Panc1 (cell line): ENCODE results near the gene NPSR1. TPM values are rescaled to one million over a fixed set of nuclear protein-coding genes. Genes with fewer than 3 reads are reported as not detected.

Experiments used
- ATAC-seq: fragments of 200-7000 bp; cut with Tn5 transposase; 2 replicates; pipeline ENCODE4 v1.9.1; 2020; ENCODE audit warnings: mild to moderate bottlenecking, moderate library complexity
- BruUV-seq: library from RNA; stranded (reverse); fragments of 400-500 nt; replicated peaks from 2 replicates; lab custom pipeline; 2021; lab: Mats Ljungman, UMichigan
- CTCF ChIA-PET: fragments of 300-600 bp; sonication (Branson Sonifier 250); formaldehyde crosslinking; loops from one replicate; lab custom pipeline; 2022; ENCODE audit warnings: antibody characterized with exemption; lab: Charles Lee
- POLR2A ChIA-PET: fragments of 300-600 bp; sonication (Branson Sonifier 250); formaldehyde crosslinking; loops from one replicate; lab custom pipeline; 2022; ENCODE audit warnings: antibody characterized with exemption; lab: Charles Lee
- DNase-seq: peaks from one replicate; pipeline ENCODE4 v3.0.0-alpha.2; 2010; ENCODE audit warnings: low read depth, low spot score
- H3K27ac ChIP-seq: 2 replicates; pipeline ENCODE4 v1.5.1; 2011; ENCODE audit warnings: mild to moderate bottlenecking, low read length, inconsistent platforms
- H3K27me3 ChIP-seq: fragments of 200-500 bp; sonication (Bioruptor generic); 2 replicates; pipeline ENCODE4 v1.6.0; 2014; ENCODE audit warnings: low read length, inconsistent platforms; ENCODE audit not compliant: control insufficient read depth, insufficient read depth
- H3K36me3 ChIP-seq: fragments of 200-500 bp; sonication (Bioruptor generic); 2 replicates; pipeline ENCODE4 v1.5.1; 2014; ENCODE audit warnings: inconsistent platforms, mild to moderate bottlenecking, low read length, moderate library complexity; ENCODE audit not compliant: control insufficient read depth, insufficient read depth
- H3K4me1 ChIP-seq: 2 replicates; pipeline ENCODE4 v1.5.1; 2011; ENCODE audit warnings: inconsistent platforms, mild to moderate bottlenecking, low read length, moderate library complexity; ENCODE audit not compliant: control insufficient read depth, insufficient read depth
- H3K4me3 ChIP-seq, 2 experiments: 2 replicates each; pipeline ENCODE4 v1.5.1; 2011 to 2012; ENCODE audit warnings: low read depth in 2 of 2, low read length in 2 of 2, mild to moderate bottlenecking in 2 of 2, inconsistent platforms in 1 of 2, moderate library complexity in 1 of 2
- H3K9me3 ChIP-seq: fragments of 200-500 bp; sonication (Bioruptor generic); 2 replicates; pipeline ENCODE4 v1.5.1; 2014; ENCODE audit warnings: low read depth, mild to moderate bottlenecking, inconsistent platforms, low read length, moderate library complexity; ENCODE audit not compliant: control insufficient read depth, insufficient read depth
- POLR2AphosphoS5 ChIP-seq: IDR thresholded peaks from 2 replicates; pipeline ENCODE4 v1.6.1; 2012; ENCODE audit warnings: mild to moderate bottlenecking, low read depth, low read length, moderate library complexity
- SIN3A ChIP-seq: IDR thresholded peaks from 2 replicates; pipeline ENCODE4 v1.6.1; 2012; ENCODE audit warnings: low read depth, mild to moderate bottlenecking, low read length, moderate library complexity, borderline replicate concordance; ENCODE audit not compliant: insufficient read depth
- TCF7L2 ChIP-seq: IDR thresholded peaks from 2 replicates; pipeline ENCODE4 v1.6.1; 2011; ENCODE audit warnings: mild to moderate bottlenecking, low read depth, low read length, inconsistent platforms
- in situ Hi-C: cut with HindIII; loops from 2 replicates; pipeline ENCODE4 v1.10.0; 2016; ENCODE audit warnings: low sequenced_read_pairs, low pct_unique_long_range_greater_than_20kb
- intact Hi-C: fragments of 100-400 bp; cut with micrococcal nuclease; formaldehyde crosslinking; loops from one replicate; pipeline ENCODE4 v1.10.0; 2022; ENCODE audit not compliant: unreplicated experiment
- total RNA-seq: library from RNA; stranded (reverse); gene quantifications from one replicate; pipeline ENCODE4 v1.2.1, GENCODE V29; 2021; ENCODE audit not compliant: unreplicated experiment
- TF ChIP-seq, protein P1 (sequence below), 2 experiments: IDR thresholded peaks; 2 replicates each; pipeline ENCODE4 v1.6.1; 2011 to 2012; ENCODE audit warnings: low read depth in 2 of 2, control low read depth in 1 of 2, low read length in 1 of 2, mild to moderate bottlenecking in 1 of 2, moderate library complexity in 1 of 2; ENCODE audit not compliant: insufficient read depth in 1 of 2
- TF ChIP-seq, protein P2 (sequence below): fragments of 450-650 bp; IDR thresholded peaks from 2 replicates; pipeline ENCODE4 v1.5.1; 2017; ENCODE audit warnings: mild to moderate bottlenecking

Gene NPSR1
- total RNA-seq, 1 experiment from 2014 or later = not detected

DNA sequence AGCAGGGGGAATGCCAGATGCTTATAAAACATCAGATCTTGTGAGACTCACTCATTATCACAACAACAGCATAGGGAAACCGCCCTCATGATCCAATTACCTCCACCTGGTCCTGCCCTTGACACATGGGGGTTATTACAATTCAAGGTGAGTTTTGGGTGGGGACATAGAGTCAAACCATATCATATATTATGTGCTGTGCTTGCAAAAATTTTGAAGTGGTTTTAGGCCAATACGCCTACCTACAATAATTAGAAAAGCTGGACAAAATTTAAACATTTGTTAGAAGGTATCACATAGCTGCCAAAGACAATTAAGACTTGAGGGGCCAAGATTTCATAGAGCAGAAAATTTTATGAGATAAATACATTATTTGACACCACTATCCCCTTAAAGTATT lies 29.5 kb downstream of the NPSR1 start:
- intact Hi-C loops (no loop called here), in situ Hi-C loops (no loop called here)
- no peaks in the 10 kb centered on the region for H3K4me1 ChIP-seq
- ATAC-seq (no peak), DNase-seq (no peak)
- H3K27me3 ChIP-seq = no peaks in the 10 kb centered on the region
- TF ChIP-seq SIN3A = no peak
- TF ChIP-seq POLR2AphosphoS5 = no peak
- TF ChIP-seq, protein P1, sequence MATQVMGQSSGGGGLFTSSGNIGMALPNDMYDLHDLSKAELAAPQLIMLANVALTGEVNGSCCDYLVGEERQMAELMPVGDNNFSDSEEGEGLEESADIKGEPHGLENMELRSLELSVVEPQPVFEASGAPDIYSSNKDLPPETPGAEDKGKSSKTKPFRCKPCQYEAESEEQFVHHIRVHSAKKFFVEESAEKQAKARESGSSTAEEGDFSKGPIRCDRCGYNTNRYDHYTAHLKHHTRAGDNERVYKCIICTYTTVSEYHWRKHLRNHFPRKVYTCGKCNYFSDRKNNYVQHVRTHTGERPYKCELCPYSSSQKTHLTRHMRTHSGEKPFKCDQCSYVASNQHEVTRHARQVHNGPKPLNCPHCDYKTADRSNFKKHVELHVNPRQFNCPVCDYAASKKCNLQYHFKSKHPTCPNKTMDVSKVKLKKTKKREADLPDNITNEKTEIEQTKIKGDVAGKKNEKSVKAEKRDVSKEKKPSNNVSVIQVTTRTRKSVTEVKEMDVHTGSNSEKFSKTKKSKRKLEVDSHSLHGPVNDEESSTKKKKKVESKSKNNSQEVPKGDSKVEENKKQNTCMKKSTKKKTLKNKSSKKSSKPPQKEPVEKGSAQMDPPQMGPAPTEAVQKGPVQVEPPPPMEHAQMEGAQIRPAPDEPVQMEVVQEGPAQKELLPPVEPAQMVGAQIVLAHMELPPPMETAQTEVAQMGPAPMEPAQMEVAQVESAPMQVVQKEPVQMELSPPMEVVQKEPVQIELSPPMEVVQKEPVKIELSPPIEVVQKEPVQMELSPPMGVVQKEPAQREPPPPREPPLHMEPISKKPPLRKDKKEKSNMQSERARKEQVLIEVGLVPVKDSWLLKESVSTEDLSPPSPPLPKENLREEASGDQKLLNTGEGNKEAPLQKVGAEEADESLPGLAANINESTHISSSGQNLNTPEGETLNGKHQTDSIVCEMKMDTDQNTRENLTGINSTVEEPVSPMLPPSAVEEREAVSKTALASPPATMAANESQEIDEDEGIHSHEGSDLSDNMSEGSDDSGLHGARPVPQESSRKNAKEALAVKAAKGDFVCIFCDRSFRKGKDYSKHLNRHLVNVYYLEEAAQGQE (IDR thresholded peaks at IDR 0.05; ENCODE audit: insufficient read depth in 1 of 2, low read depth in 2 of 2, low read length in 1 of 2) = no peak
- TF ChIP-seq, protein P2, sequence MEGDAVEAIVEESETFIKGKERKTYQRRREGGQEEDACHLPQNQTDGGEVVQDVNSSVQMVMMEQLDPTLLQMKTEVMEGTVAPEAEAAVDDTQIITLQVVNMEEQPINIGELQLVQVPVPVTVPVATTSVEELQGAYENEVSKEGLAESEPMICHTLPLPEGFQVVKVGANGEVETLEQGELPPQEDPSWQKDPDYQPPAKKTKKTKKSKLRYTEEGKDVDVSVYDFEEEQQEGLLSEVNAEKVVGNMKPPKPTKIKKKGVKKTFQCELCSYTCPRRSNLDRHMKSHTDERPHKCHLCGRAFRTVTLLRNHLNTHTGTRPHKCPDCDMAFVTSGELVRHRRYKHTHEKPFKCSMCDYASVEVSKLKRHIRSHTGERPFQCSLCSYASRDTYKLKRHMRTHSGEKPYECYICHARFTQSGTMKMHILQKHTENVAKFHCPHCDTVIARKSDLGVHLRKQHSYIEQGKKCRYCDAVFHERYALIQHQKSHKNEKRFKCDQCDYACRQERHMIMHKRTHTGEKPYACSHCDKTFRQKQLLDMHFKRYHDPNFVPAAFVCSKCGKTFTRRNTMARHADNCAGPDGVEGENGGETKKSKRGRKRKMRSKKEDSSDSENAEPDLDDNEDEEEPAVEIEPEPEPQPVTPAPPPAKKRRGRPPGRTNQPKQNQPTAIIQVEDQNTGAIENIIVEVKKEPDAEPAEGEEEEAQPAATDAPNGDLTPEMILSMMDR = no peak
- no peak for TF ChIP-seq TCF7L2
- H3K36me3 ChIP-seq = no peaks in the 10 kb centered on the region
- ChIA-PET CTCF (no interaction called here), POLR2A (no interaction called here)
- H3K4me3 ChIP-seq = no peak overlapping the region
- no TSS peak for BruUV-seq
- no peaks in the 10 kb centered on the region for H3K9me3 ChIP-seq
- no peak overlapping the region for H3K27ac ChIP-seq

DNA sequence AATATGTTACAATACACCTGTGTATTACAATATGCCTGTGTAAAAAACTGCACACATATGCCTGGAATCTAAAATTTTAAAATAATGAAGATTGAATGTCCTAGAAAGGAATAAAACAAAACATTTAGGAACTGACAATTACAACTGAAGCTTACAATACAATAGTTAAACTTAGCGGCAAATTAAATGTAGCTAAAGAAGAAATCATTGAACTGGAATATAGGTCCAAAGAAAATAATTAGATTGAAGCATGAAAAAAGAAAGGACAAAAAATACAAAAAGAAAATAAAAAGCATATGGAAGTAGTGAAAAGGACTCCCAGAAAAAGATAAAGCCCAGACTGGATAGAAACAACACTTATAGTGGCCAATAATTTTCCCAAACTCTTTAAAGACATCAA lies 38.4 kb downstream of the NPSR1 start:
- ATAC-seq = no peak
- no peaks in the 10 kb centered on the region for H3K27me3 ChIP-seq
- no peak overlapping the region for H3K4me3 ChIP-seq
- H3K27ac ChIP-seq = no peak overlapping the region
- no peak for DNase-seq
- in situ Hi-C loops = no loop called here
- no peaks in the 10 kb centered on the region for H3K36me3 ChIP-seq
- ChIA-PET CTCF (no interaction called here), POLR2A (interaction anchor here (0.7 kb wide), 1 partner anchor 1029 kb away, joined by 9 read pairs; no protein-coding TSS in a partner anchor)
- BruUV-seq = no TSS peak
- H3K4me1 ChIP-seq = no peaks in the 10 kb centered on the region
- TF ChIP-seq, protein P2 = no peak
- TF ChIP-seq, protein P1 (IDR thresholded peaks at IDR 0.05; ENCODE audit: insufficient read depth in 1 of 2, low read depth in 2 of 2, low read length in 1 of 2) = no peak
- TF ChIP-seq TCF7L2 (no peak), POLR2AphosphoS5 (no peak), SIN3A (no peak)
- intact Hi-C loops = no loop called here
- peaks cover 16% of the 10 kb centered on the region for H3K9me3 ChIP-seq
